CD4-positive, alpha-beta memory T cell (primary cell): ENCODE results near the gene TIAM2. TPM values are rescaled to one million over a fixed set of nuclear protein-coding genes. Genes with fewer than 3 reads are reported as not detected.

ENCODE experiments used
- CTCF ChIA-PET: fragments of 350-600 bp; sonication (Branson Sonifier 250); formaldehyde crosslinking; loops from one replicate; lab custom pipeline; 2021; ENCODE audit warnings: inconsistent platforms; ENCODE audit not compliant: partially characterized antibody; lab: Charles Lee
- POLR2A ChIA-PET: fragments of 350-600 bp; sonication (Branson Sonifier 250); formaldehyde crosslinking; loops from one replicate; lab custom pipeline; 2021; ENCODE audit not compliant: partially characterized antibody; lab: Charles Lee
- DNase-seq, 5 donors: peaks; one replicate each; pipeline versions ENCODE4 v3.0.0 to v3.0.0-alpha.2; 2020 to 2022; ENCODE audit warnings: mixed read lengths in 1 of 5
- H3K27ac ChIP-seq: one replicate; pipeline ENCODE4 v1.7.0; 2013; ENCODE audit warnings: low read depth, low read length
- H3K27me3 ChIP-seq: 2 replicates; pipeline ENCODE4 v1.7.0; 2013; ENCODE audit warnings: mild to moderate bottlenecking, low read length, moderate library complexity; ENCODE audit not compliant: insufficient read depth
- H3K36me3 ChIP-seq: 2 replicates; pipeline ENCODE4 v1.7.0; 2013; ENCODE audit warnings: mild to moderate bottlenecking, low read length, moderate library complexity; ENCODE audit not compliant: insufficient read depth
- H3K4me1 ChIP-seq: 2 replicates; pipeline ENCODE4 v1.7.0; 2013; ENCODE audit warnings: mild to moderate bottlenecking, low read length, moderate library complexity; ENCODE audit not compliant: insufficient read depth
- H3K4me3 ChIP-seq, 2 donors: one replicate each; pipeline ENCODE4 v1.7.0; 2013; ENCODE audit warnings: low read length in 2 of 2, mild to moderate bottlenecking in 1 of 2
- H3K9me3 ChIP-seq, 2 donors: one replicate each; pipeline ENCODE4 v1.7.0; 2013; ENCODE audit warnings: low read length in 2 of 2, control low read depth in 1 of 2; ENCODE audit not compliant: control insufficient read depth in 1 of 2
- H3K27ac Mint-ChIP-seq, 7 donors: one replicate each; pipeline ENCODE4 v1.8.0; 2020 to 2021; ENCODE audit warnings: mixed read lengths in 7 of 7, mild to moderate bottlenecking in 6 of 7, inconsistent platforms in 3 of 7, moderate library complexity in 3 of 7
- H3K27me3 Mint-ChIP-seq, 2 donors: one replicate each; pipeline ENCODE4 v1.8.0; 2020 to 2021; ENCODE audit warnings: mixed read lengths in 2 of 2
- H3K36me3 Mint-ChIP-seq, 2 donors: one replicate each; pipeline ENCODE4 v1.8.0; 2020 to 2021; ENCODE audit warnings: mixed read lengths in 2 of 2, inconsistent platforms in 1 of 2, mild to moderate bottlenecking in 1 of 2
- H3K4me1 Mint-ChIP-seq, 4 donors: one replicate each; pipeline ENCODE4 v1.8.0; 2020 to 2021; ENCODE audit warnings: mixed read lengths in 4 of 4, mild to moderate bottlenecking in 1 of 4
- H3K4me3 Mint-ChIP-seq, 8 donors: one replicate each; pipeline ENCODE4 v1.8.0; 2020 to 2021; ENCODE audit warnings: mixed read lengths in 8 of 8, mild to moderate bottlenecking in 7 of 8, moderate library complexity in 6 of 8, inconsistent platforms in 3 of 8
- H3K9me3 Mint-ChIP-seq, 8 donors: one replicate each; pipeline ENCODE4 v1.8.0; 2020 to 2021; ENCODE audit warnings: mixed read lengths in 8 of 8, mild to moderate bottlenecking in 5 of 8, inconsistent platforms in 3 of 8, moderate library complexity in 1 of 8
- intact Hi-C: fragments of 100-400 bp; cut with micrococcal nuclease; formaldehyde crosslinking; loops from one replicate; pipeline ENCODE4 v1.15.1; 2023
- polyA plus RNA-seq, 2 donors: library from polyadenylated mRNA; unstranded; fragments of 300-500 nt; fragmentation: Illumina TruSeq; gene quantifications; one replicate each; pipeline ENCODE4 v1.2.3, GENCODE V29; 2021
- total RNA-seq, 2 experiments: library from RNA; stranded (reverse); gene quantifications; one replicate each; pipeline ENCODE4 v1.2.3, GENCODE V29; 2021

Gene TIAM2
- total and polyA plus RNA-seq, 4 experiments from 2014 or later = 0.15 to 11.1 (median 5.8) TPM

GRCh38 chr6:155188707-155189496, 193.8 kb downstream of the TIAM2 start:
- Histone ChIP-seq H3K4me3 (no peak overlapping the region), H3K27me3 (no peaks in the 10 kb centered on the region), H3K27ac (no peak overlapping the region), H3K36me3 (no peaks in the 10 kb centered on the region), H3K4me1 (peaks cover 30% of the 10 kb centered on the region), H3K9me3 (no peaks in the 10 kb centered on the region)
- peak in 4 of 5 donors; percentile 13 to 47 (median 24) for DNase-seq
- POLR2A ChIA-PET = interaction anchor here (0.5 to 2.0 kb wide), 5 partner anchors 12 to 475 kb away, joined by 3 to 12 read pairs (median 4); no protein-coding TSS in a partner anchor
- peaks cover 0 to 1% of the 10 kb centered on the region in 2 donors for H3K27me3 Mint-ChIP-seq
- H3K4me3 Mint-ChIP-seq = peak overlapping the region; percentile 33 to 75 (median 62)
- CTCF ChIA-PET = interaction anchor here (1.0 to 2.1 kb wide), 4 partner anchors 11 to 261 kb away, joined by 3 to 11 read pairs (median 6); no protein-coding TSS in a partner anchor
- intact Hi-C loops = no loop called here
- H3K27ac Mint-ChIP-seq = peak overlapping the region in 5 of 7 donors; percentile 13 to 72 (median 35)
- no peaks in the 10 kb centered on the region for H3K9me3 Mint-ChIP-seq
- H3K36me3 Mint-ChIP-seq = no peaks in the 10 kb centered on the region
- peaks cover 18 to 42% (median 29%) of the 10 kb centered on the region in 4 donors for H3K4me1 Mint-ChIP-seq

- Histone ChIP-seq H3K27ac (no peak overlapping the region), H3K27me3 (no peaks in the 10 kb centered on the region), H3K36me3 (no peaks in the 10 kb centered on the region), H3K4me3 (no peak overlapping the region), H3K9me3 (no peaks in the 10 kb centered on the region), H3K4me1 (peaks cover 30% of the 10 kb centered on the region)
- ChIA-PET POLR2A (no interaction called here), CTCF (interaction anchor here (1.5 kb wide), 1 partner anchor 13 kb away, joined by 5 read pairs; no protein-coding TSS in a partner anchor)
- peaks cover under 1 to 1% of the 10 kb centered on the region in 2 donors for H3K27me3 Mint-ChIP-seq
- no peak overlapping the region for H3K27ac Mint-ChIP-seq
- no peaks in the 10 kb centered on the region for H3K36me3 Mint-ChIP-seq
- intact Hi-C loops = no loop called here
- peaks cover 0 to under 1% (median 0%) of the 10 kb centered on the region in 8 donors for H3K9me3 Mint-ChIP-seq
- H3K4me1 Mint-ChIP-seq = peaks cover 18 to 41% (median 29%) of the 10 kb centered on the region in 4 donors
- DNase-seq = no peak
- H3K4me3 Mint-ChIP-seq = peak overlapping the region in 2 of 8 donors; percentile 1 to 20
These were observed 195.6 kb downstream of the TIAM2 start for GRCh38 chr6:155190677-155191076.

GRCh38 chr6:155193526-155193925, 198.4 kb downstream of the TIAM2 start:
- H3K36me3 Mint-ChIP-seq = no peaks in the 10 kb centered on the region
- Histone ChIP-seq H3K27me3 (no peaks in the 10 kb centered on the region), H3K9me3 (no peaks in the 10 kb centered on the region), H3K4me1 (peaks cover 11% of the 10 kb centered on the region), H3K27ac (no peak overlapping the region), H3K36me3 (no peaks in the 10 kb centered on the region), H3K4me3 (no peak overlapping the region)
- DNase-seq = no peak
- intact Hi-C loops = no loop called here
- H3K27ac Mint-ChIP-seq = no peak overlapping the region
- peaks cover 0 to 5% (median 0%) of the 10 kb centered on the region in 8 donors for H3K9me3 Mint-ChIP-seq
- no peak overlapping the region for H3K4me3 Mint-ChIP-seq
- CTCF ChIA-PET = no interaction called here
- peaks cover 1 to 3% of the 10 kb centered on the region in 2 donors for H3K27me3 Mint-ChIP-seq
- peaks cover 13 to 27% (median 20%) of the 10 kb centered on the region in 4 donors for H3K4me1 Mint-ChIP-seq
- POLR2A ChIA-PET = no interaction called here

DNA sequence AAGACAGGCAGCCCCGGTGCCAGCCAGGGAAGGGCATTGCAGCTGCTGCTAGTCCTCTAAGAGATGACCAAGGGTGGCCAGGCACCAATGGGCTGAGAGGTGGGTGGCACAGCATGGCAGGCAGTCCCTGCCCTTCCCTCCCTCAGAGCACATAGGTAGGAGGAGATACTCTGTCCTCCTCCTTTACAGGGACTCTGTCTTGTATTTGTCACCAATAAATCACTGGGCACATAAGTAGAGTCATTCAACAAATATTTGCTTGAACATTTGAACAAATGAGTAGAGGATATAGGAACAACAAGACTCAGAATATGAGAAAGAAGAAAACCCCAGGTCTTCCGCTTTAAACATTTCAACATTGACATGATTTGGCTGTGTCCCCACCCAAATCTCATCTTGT, 199.3 kb downstream of the TIAM2 start:
- no peak for DNase-seq
- Histone ChIP-seq H3K27me3 (no peaks in the 10 kb centered on the region), H3K9me3 (no peaks in the 10 kb centered on the region), H3K4me3 (no peak overlapping the region), H3K27ac (no peak overlapping the region), H3K4me1 (peaks cover 5% of the 10 kb centered on the region), H3K36me3 (no peaks in the 10 kb centered on the region)
- ChIA-PET POLR2A (no interaction called here), CTCF (no interaction called here)
- H3K27ac Mint-ChIP-seq = no peak overlapping the region
- H3K4me3 Mint-ChIP-seq = peak overlapping the region in 1 of 8 donors; percentile 23
- intact Hi-C loops = no loop called here
- peaks cover 7 to 18% (median 13%) of the 10 kb centered on the region in 4 donors for H3K4me1 Mint-ChIP-seq
- H3K9me3 Mint-ChIP-seq = peaks cover 0 to 5% (median 0%) of the 10 kb centered on the region in 8 donors
- H3K27me3 Mint-ChIP-seq = peaks cover 1 to 3% of the 10 kb centered on the region in 2 donors
- no peaks in the 10 kb centered on the region for H3K36me3 Mint-ChIP-seq

- H3K4me3 Mint-ChIP-seq = no peak overlapping the region
- H3K9me3 ChIP-seq = no peaks in the 10 kb centered on the region
- ChIA-PET CTCF (no interaction called here), POLR2A (no interaction called here)
- H3K27ac Mint-ChIP-seq = peak overlapping the region in 1 of 7 donors; percentile 7
- no peaks in the 10 kb centered on the region for H3K4me1 ChIP-seq
- H3K9me3 Mint-ChIP-seq = peaks cover 0 to 5% (median 0%) of the 10 kb centered on the region in 8 donors
- intact Hi-C loops = no loop called here
- H3K27ac ChIP-seq = no peak overlapping the region
- H3K27me3 Mint-ChIP-seq = peaks cover 0 to 3% of the 10 kb centered on the region in 2 donors
- peaks cover 0 to 3% (median 1%) of the 10 kb centered on the region in 4 donors for H3K4me1 Mint-ChIP-seq
- no peaks in the 10 kb centered on the region for H3K27me3 ChIP-seq
- no peak for DNase-seq
- no peaks in the 10 kb centered on the region for H3K36me3 Mint-ChIP-seq
- no peaks in the 10 kb centered on the region for H3K36me3 ChIP-seq
- H3K4me3 ChIP-seq = no peak overlapping the region
These were observed 200.8 kb downstream of the TIAM2 start for GRCh38 chr6:155195903-155196302.

- no peaks in the 10 kb centered on the region for H3K27me3 ChIP-seq
- ChIA-PET CTCF (no interaction called here), POLR2A (no interaction called here)
- no peak overlapping the region for H3K27ac ChIP-seq
- H3K4me3 ChIP-seq = no peak overlapping the region
- Mint-ChIP-seq H3K9me3 (peaks cover 0 to 5% (median 0%) of the 10 kb centered on the region in 8 donors), H3K27me3 (peaks cover 0 to 3% of the 10 kb centered on the region in 2 donors), H3K36me3 (no peaks in the 10 kb centered on the region), H3K27ac (no peak overlapping the region), H3K4me3 (no peak overlapping the region), H3K4me1 (no peaks in the 10 kb centered on the region)
- H3K9me3 ChIP-seq = no peaks in the 10 kb centered on the region
- no peaks in the 10 kb centered on the region for H3K36me3 ChIP-seq
- no peak for DNase-seq
- intact Hi-C loops = no loop called here
- H3K4me1 ChIP-seq = no peaks in the 10 kb centered on the region
These were observed 201.8 kb downstream of the TIAM2 start for GRCh38 chr6:155196911-155197310.

DNA sequence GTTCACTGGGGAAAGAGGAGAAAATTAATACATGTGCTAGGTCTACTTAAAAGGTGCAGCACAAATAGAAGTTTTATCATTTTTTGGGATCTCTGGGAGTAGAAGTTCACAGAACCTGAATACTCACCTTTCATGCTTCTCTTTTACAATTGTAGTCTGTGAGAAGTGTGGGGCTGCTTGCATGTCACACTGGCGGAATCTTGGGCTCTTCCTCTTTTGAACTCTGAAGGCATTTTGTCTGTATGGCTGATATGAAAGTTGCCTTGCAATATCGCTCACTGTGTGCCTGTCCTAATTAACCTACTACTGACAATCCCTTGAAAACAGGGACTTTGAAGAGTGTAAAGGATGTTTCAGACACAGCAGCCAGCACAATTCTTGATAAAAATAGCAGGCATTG, 202.8 kb downstream of the TIAM2 start:
- Histone ChIP-seq H3K4me1 (no peaks in the 10 kb centered on the region), H3K27me3 (no peaks in the 10 kb centered on the region), H3K27ac (no peak overlapping the region), H3K9me3 (no peaks in the 10 kb centered on the region), H3K4me3 (no peak overlapping the region), H3K36me3 (no peaks in the 10 kb centered on the region)
- H3K9me3 Mint-ChIP-seq = peaks cover 0 to 5% (median 0%) of the 10 kb centered on the region in 8 donors
- POLR2A ChIA-PET = interaction anchor here (0.6 kb wide), 1 partner anchor 45 kb away, joined by 3 read pairs; no protein-coding TSS in a partner anchor
- H3K27me3 Mint-ChIP-seq = peaks cover 0 to 3% of the 10 kb centered on the region in 2 donors
- H3K36me3 Mint-ChIP-seq = no peaks in the 10 kb centered on the region
- H3K4me3 Mint-ChIP-seq = no peak overlapping the region
- CTCF ChIA-PET = no interaction called here
- DNase-seq = no peak
- intact Hi-C loops = no loop called here
- H3K4me1 Mint-ChIP-seq = no peaks in the 10 kb centered on the region
- H3K27ac Mint-ChIP-seq = no peak overlapping the region
